Neural progenitor cell (in vitro differentiated cells): ENCODE results near the gene THYN1.

Experiments used
- CTCF ChIP-seq: fragments of 200-600 bp; sonication (generic); IDR thresholded peaks from 2 replicates; pipeline ENCODE4 v1.5.1; 2017; ENCODE audit warnings: antibody characterized with exemption, mild to moderate bottlenecking
- EZH2phosphoT487 ChIP-seq: fragments of 200-600 bp; sonication (generic); IDR thresholded peaks from 2 replicates; pipeline ENCODE4 v1.6.1; 2017; ENCODE audit warnings: antibody characterized with exemption

- no peak for TF ChIP-seq CTCF
- TF ChIP-seq EZH2phosphoT487: no peak
Measured at GRCh38 chr11:134282121-134283045, 29.2 kb upstream of the THYN1 start.
